Measurements from ENCODE around the gene CCNL2.
"Not testable (repeated sequence)": the region's sequence is repeated elsewhere in the genome, so short reads cannot be mapped to it uniquely, and the experiment has no call there.

The CCNL2 gene

GRCh38 chr1:1399187-1399871, at the start of gene CCNL2:
TSS of gene CCNL2 (minus strand) at chr1:1399335. CDS start at chr1:1399306, 29 bp downstream.
- peak; percentile 72 for TF ChIP-seq CTCF (IDR thresholded peaks at IDR 0.05; ENCODE audit: borderline replicate concordance, insufficient read depth, low read depth, low read length)
- peak within 1 kb of the TSS; percentile 99 for H3K4me3 ChIP-seq (ENCODE audit: low read depth, low read length)

- H3K4me3 ChIP-seq (ENCODE audit: low read depth, low read length): not testable (repeated sequence)
These were observed 47.5 kb upstream of the CCNL2 start for GRCh38 chr1:1446631-1447030.

- H3K4me3 ChIP-seq (ENCODE audit: low read depth, low read length): no peak overlapping the region
- no peak for TF ChIP-seq CTCF (IDR thresholded peaks at IDR 0.05; ENCODE audit: borderline replicate concordance, insufficient read depth, low read depth, low read length)
These were observed 43.1 kb upstream of the CCNL2 start for GRCh38 chr1:1442069-1442770.

GRCh38 chr1:1441002-1441888, 42.1 kb upstream of the CCNL2 start:
- peak; percentile 98 for TF ChIP-seq CTCF (IDR thresholded peaks at IDR 0.05; ENCODE audit: borderline replicate concordance, insufficient read depth, low read depth, low read length)
- H3K4me3 ChIP-seq (ENCODE audit: low read depth, low read length): no peak overlapping the region

GRCh38 chr1:1440262-1441001, 41.3 kb upstream of the CCNL2 start:
- TF ChIP-seq CTCF (IDR thresholded peaks at IDR 0.05; ENCODE audit: borderline replicate concordance, insufficient read depth, low read depth, low read length): no peak
- H3K4me3 ChIP-seq (ENCODE audit: low read depth, low read length): no peak overlapping the region

- no peak overlapping the region for H3K4me3 ChIP-seq (ENCODE audit: low read depth, low read length)
- TF ChIP-seq CTCF (IDR thresholded peaks at IDR 0.05; ENCODE audit: borderline replicate concordance, insufficient read depth, low read depth, low read length): no peak
These were observed 40.6 kb upstream of the CCNL2 start for GRCh38 chr1:1439546-1440261.
